ENCODE results near the gene BTD. TPM values are rescaled to one million over a fixed set of nuclear protein-coding genes. Genes with fewer than 3 reads are reported as not detected.

Gene BTD
- total and polyA plus RNA-seq, 2 experiments from 2014 or later: 17.8 to 20.0 TPM

- no peak overlapping the region for H3K4me2 ChIP-seq
- H3K79me2 ChIP-seq (replicated peaks; ENCODE audit: insufficient read depth): no peaks in the 10 kb centered on the region
- H4K20me1 ChIP-seq (replicated peaks; ENCODE audit: insufficient read depth): no peaks in the 10 kb centered on the region
- Mint-ChIP-seq H3K4me3 (no peak overlapping the region), H3K27me3 (ENCODE audit: insufficient read depth, low read depth, poor library complexity) (no peaks in the 10 kb centered on the region), H3K36me3 (ENCODE audit: low read depth) (peaks cover 25% of the 10 kb centered on the region), H3K4me1 (no peaks in the 10 kb centered on the region), H3K27ac (no peak overlapping the region), H3K9me3 (no peaks in the 10 kb centered on the region)
- no peak for ATAC-seq
- no peak overlapping the region for H3K27ac ChIP-seq (ENCODE audit: low read depth)
- no peak for DNase-seq (ENCODE audit: low spot score)
- H2AFZ ChIP-seq: no peak overlapping the region
- H3K27me3 ChIP-seq (ENCODE audit: insufficient read depth): no peaks in the 10 kb centered on the region
- H3K4me1 ChIP-seq (ENCODE audit: insufficient read depth): no peaks in the 10 kb centered on the region
- TF ChIP-seq POLR2AphosphoS5 (IDR thresholded peaks at IDR 0.05; ENCODE audit: low read depth) (no peak), NANOG (IDR thresholded peaks at IDR 0.05; ENCODE audit: borderline replicate concordance) (no peak), JUNB (IDR thresholded peaks at IDR 0.05; ENCODE audit: unreplicated experiment) (no peak), ZNF114 (CRISPR knock-in tag; IDR thresholded peaks at IDR 0.05) (no peak), CTCF (conservative IDR thresholded peaks at IDR 0.05; ENCODE audit: low read depth in 2 of 2) (no peak), CREB1 (CRISPR knock-in tag; IDR thresholded peaks at IDR 0.05; ENCODE audit: low read depth) (no peak), STAT1 (IDR thresholded peaks at IDR 0.05; ENCODE audit: unreplicated experiment) (no peak), EZH2 (IDR thresholded peaks at IDR 0.05; ENCODE audit: low read depth, unreplicated experiment) (no peak), EZH2phosphoT487 (IDR thresholded peaks at IDR 0.05; ENCODE audit: unreplicated experiment) (no peak), ZNF331 (CRISPR knock-in tag; IDR thresholded peaks at IDR 0.05; ENCODE audit: low read depth) (no peak)
- TF ChIP-seq, protein P1, sequence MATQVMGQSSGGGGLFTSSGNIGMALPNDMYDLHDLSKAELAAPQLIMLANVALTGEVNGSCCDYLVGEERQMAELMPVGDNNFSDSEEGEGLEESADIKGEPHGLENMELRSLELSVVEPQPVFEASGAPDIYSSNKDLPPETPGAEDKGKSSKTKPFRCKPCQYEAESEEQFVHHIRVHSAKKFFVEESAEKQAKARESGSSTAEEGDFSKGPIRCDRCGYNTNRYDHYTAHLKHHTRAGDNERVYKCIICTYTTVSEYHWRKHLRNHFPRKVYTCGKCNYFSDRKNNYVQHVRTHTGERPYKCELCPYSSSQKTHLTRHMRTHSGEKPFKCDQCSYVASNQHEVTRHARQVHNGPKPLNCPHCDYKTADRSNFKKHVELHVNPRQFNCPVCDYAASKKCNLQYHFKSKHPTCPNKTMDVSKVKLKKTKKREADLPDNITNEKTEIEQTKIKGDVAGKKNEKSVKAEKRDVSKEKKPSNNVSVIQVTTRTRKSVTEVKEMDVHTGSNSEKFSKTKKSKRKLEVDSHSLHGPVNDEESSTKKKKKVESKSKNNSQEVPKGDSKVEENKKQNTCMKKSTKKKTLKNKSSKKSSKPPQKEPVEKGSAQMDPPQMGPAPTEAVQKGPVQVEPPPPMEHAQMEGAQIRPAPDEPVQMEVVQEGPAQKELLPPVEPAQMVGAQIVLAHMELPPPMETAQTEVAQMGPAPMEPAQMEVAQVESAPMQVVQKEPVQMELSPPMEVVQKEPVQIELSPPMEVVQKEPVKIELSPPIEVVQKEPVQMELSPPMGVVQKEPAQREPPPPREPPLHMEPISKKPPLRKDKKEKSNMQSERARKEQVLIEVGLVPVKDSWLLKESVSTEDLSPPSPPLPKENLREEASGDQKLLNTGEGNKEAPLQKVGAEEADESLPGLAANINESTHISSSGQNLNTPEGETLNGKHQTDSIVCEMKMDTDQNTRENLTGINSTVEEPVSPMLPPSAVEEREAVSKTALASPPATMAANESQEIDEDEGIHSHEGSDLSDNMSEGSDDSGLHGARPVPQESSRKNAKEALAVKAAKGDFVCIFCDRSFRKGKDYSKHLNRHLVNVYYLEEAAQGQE (IDR thresholded peaks at IDR 0.05; ENCODE audit: unreplicated experiment): no peak
- TF ChIP-seq, protein P2, sequence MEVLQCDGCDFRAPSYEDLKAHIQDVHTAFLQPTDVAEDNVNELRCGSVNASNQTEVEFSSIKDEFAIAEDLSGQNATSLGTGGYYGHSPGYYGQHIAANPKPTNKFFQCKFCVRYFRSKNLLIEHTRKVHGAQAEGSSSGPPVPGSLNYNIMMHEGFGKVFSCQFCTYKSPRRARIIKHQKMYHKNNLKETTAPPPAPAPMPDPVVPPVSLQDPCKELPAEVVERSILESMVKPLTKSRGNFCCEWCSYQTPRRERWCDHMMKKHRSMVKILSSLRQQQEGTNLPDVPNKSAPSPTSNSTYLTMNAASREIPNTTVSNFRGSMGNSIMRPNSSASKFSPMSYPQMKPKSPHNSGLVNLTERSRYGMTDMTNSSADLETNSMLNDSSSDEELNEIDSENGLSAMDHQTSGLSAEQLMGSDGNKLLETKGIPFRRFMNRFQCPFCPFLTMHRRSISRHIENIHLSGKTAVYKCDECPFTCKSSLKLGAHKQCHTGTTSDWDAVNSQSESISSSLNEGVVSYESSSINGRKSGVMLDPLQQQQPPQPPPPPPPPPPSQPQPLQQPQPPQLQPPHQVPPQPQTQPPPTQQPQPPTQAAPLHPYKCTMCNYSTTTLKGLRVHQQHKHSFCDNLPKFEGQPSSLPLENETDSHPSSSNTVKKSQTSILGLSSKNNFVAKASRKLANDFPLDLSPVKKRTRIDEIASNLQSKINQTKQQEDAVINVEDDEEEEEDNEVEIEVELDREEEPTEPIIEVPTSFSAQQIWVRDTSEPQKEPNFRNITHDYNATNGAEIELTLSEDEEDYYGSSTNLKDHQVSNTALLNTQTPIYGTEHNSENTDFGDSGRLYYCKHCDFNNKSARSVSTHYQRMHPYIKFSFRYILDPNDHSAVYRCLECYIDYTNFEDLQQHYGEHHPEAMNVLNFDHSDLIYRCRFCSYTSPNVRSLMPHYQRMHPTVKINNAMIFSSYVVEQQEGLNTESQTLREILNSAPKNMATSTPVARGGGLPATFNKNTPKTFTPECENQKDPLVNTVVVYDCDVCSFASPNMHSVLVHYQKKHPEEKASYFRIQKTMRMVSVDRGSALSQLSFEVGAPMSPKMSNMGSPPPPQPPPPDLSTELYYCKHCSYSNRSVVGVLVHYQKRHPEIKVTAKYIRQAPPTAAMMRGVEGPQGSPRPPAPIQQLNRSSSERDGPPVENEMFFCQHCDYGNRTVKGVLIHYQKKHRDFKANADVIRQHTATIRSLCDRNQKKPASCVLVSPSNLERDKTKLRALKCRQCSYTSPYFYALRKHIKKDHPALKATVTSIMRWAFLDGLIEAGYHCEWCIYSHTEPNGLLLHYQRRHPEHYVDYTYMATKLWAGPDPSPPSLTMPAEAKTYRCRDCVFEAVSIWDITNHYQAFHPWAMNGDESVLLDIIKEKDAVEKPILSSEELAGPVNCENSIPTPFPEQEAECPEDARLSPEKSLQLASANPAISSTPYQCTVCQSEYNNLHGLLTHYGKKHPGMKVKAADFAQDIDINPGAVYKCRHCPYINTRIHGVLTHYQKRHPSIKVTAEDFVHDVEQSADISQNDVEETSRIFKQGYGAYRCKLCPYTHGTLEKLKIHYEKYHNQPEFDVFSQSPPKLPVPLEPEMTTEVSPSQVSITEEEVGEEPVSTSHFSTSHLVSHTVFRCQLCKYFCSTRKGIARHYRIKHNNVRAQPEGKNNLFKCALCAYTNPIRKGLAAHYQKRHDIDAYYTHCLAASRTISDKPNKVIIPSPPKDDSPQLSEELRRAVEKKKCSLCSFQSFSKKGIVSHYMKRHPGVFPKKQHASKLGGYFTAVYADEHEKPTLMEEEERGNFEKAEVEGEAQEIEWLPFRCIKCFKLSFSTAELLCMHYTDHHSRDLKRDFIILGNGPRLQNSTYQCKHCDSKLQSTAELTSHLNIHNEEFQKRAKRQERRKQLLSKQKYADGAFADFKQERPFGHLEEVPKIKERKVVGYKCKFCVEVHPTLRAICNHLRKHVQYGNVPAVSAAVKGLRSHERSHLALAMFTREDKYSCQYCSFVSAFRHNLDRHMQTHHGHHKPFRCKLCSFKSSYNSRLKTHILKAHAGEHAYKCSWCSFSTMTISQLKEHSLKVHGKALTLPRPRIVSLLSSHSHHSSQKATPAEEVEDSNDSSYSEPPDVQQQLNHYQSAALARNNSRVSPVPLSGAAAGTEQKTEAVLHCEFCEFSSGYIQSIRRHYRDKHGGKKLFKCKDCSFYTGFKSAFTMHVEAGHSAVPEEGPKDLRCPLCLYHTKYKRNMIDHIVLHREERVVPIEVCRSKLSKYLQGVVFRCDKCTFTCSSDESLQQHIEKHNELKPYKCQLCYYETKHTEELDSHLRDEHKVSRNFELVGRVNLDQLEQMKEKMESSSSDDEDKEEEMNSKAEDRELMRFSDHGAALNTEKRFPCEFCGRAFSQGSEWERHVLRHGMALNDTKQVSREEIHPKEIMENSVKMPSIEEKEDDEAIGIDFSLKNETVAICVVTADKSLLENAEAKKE (CRISPR knock-in tag; IDR thresholded peaks at IDR 0.05): no peak
- TF ChIP-seq, protein P3, sequence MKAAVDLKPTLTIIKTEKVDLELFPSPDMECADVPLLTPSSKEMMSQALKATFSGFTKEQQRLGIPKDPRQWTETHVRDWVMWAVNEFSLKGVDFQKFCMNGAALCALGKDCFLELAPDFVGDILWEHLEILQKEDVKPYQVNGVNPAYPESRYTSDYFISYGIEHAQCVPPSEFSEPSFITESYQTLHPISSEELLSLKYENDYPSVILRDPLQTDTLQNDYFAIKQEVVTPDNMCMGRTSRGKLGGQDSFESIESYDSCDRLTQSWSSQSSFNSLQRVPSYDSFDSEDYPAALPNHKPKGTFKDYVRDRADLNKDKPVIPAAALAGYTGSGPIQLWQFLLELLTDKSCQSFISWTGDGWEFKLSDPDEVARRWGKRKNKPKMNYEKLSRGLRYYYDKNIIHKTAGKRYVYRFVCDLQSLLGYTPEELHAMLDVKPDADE (IDR thresholded peaks at IDR 0.05): no peak
- no peaks in the 10 kb centered on the region for H3F3A ChIP-seq (replicated peaks; ENCODE audit: low read depth)
- peaks cover 24% of the 10 kb centered on the region for H3K36me3 ChIP-seq (ENCODE audit: insufficient read depth)
- no peak overlapping the region for H3K4me3 ChIP-seq
- H3K9me2 ChIP-seq (ENCODE audit: insufficient read depth): no peaks in the 10 kb centered on the region
Measured at GRCh38 chr3:15683253-15683652, 81.7 kb downstream of the BTD start.
